GM19452 (cell line): ENCODE measurements around the gene MCRS1.
"Not testable (repeated sequence)": the region's sequence is repeated elsewhere in the genome, so short reads cannot be mapped to it uniquely, and the experiment has no call there.

Experiments used
- ATAC-seq: cut with Tn5 transposase; IDR thresholded peaks from one replicate; pipeline ENCODE4 v1.9.1; 2021; ENCODE audit not compliant: unreplicated experiment

MCRS1 gene

DNA sequence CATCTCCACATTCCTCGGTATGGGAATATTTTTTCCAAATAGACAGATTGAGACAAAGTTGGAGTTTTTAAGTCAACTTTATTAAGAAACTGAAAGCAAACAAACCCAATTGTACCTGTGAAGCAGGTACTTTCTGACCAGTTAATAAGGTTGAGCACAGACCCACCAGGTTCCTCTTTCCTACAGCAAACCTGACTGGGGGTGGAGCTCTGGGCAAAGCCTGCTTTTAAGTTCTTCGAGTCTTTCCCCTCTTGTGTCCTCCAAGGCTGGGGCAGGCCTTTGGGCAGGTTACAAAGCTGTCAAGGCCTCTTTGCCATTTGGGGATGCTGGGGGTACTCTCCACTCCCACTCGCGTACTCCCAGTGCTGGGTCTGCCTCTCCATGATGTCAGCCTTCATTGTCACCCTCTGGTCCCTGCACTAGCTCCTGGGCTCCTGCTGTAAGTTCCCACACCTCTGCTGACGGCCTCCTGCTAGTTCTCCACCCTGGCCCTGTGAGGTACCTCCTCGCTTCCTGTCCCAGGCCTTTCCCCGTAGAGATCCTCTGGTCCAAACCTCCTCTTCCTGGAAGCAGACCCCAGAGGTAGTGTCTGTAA is 25.9 kb downstream of the MCRS1 start:
- ATAC-seq: no peak

DNA sequence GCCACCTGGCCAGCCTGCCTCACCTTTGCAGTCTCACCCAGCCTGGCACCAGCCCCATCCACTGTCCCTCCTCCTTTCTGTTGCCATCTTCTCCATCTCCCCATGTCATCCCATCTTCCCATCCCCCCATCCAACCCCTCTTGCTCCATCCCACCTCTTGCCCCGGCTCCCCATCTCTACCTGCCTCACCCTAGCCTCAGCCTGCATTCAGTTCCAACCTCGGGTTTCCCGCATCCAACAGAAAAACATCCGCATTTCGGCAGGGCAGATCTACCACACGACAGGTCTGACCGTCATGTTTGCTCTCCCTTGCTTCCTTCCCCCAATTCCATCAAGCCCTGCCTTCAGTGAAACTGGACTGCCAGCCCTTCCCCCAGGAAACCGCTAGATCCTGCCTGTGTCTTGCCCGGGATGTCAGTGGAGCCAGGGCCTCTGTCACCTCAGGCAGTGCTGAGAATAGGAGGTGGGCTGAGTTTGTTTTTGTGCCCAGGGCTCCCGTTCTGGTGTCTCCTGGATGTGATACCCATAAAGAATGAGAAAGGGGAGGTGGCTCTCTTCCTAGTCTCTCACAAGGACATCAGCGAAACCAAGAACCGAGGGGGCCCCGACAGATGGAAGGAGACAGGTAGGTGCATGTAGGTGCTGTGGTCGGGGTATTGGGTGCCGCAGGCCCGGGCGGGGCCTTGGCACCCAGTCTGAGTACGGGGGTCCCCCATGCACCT is 26.6 kb downstream of the MCRS1 start:
- no peak for ATAC-seq

DNA sequence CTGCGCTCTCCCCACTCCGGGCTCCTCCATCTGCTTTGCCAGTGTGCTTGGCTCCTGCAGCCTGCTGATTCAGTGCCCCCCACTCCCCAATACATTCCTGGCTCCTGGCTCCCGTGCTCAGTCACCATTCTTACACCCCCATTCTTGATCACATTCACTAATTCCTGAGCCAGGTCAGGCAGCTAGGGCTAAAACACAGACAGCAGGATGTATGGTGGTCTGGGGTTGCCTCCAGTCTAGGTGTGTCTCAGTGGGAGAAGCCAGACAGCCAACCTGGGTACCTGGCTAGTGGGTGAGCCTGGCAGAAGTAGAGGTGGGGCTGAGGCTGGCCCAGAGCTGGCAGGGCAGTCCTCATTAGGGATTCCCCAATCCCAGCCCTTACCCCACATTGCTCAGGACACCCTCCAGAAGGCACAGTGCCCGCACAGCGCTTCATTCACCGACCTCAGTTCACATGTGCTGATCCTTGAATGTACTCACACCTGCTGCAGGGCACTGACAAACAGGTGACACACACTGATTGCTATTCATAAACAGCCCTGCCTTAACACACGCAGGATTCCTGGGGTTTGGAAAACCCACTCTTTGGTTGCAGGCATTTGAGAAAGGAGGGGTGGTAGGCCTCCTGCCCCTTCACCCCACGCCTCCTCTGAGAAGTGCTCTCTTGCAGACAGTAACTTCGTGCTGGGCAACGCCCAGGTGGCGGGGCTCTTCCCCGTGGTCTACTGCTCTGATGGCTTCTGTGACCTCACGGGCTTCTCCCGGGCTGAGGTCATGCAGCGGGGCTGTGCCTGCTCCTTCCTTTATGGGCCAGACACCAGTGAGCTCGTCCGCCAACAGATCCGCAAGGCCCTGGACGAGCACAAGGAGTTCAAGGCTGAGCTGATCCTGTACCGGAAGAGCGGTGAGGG is 27.5 kb downstream of the MCRS1 start:
- ATAC-seq: no peak

DNA sequence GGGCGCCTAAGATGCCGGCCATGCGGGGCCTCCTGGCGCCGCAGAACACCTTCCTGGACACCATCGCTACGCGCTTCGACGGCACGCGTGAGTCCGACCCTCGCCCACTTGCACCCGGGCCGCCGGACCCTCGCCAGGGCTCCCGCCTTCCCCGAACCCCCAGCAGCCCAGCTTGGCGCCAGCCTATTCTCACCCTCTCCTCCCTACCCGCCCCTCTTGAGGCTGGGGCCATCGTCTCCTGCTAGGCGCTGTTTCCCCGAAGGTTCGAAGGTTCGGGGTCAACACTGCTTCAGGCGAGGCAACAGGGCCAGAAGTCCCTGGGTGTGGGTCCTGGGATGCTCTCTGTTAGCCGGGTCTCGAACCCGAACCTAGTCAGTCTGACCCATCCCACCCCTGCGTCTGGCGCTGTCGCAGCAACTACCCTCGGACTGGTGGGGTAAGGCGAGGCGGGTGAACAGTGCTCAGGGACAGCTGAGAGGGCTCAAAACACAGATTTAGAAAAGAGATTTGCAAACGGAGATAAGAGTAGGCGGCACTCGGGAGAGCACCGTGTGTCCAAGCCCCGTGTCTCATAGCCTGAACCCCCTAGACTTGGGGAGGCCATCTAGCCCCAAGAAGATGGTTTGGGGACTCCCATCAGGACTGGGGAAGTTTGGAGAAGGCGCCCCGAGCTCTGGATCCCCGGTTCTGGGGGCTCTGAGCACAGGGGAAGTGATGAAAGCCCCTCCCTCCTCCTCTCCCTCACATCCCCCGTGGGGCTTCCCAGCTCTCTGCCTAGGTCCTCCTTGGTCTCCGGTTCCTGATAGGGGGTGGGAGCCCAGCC is 28.3 kb downstream of the MCRS1 start:
- ATAC-seq: no peak

DNA sequence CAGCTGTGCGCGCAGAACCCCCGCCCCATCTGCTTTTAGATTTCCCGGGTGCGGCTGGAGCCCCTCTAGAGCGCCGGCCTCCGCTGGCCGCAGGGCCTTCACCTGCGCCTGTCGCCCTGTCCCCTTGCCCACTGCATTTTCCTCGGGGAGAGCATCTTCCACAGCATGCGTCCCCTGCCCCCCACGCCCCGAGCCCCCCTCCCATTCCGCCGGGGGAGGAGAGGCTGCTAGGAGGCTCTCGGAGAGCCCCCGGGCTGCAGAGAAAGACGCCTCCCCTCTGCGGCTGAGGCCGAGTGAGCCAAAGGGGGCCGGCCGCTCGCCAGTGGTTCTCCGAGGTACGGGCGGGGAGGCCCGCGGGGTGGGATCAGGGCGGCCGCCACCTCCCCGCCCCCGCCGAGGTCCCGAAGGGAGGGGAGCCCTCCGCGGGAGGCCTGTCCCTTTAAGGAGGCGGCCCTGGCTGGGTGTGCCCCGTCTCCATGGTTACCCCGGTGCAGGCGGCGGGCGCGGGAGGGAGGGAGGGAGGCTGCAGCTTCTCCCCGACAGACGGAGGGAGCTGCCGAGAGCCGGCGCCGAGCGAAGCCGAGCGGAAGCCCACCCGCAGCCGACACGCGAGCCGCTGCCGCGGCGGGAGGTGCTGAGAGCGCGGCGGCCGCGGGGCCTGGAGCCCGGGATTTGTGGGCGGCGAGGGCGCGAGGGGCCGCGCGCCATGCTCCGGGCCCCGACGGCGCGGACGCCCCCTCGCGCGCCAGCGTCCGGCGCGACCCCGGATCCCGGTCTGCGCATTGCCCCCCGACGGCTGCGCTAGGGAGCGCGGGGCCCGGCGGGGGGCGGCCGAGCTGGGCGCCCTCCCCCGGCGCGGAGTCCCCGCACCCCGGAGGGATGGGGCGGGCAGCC is 29.2 kb downstream of the MCRS1 start, which contains the start of gene KCNH3:
Gene KCNH3, plus strand, starts transcription at position 521 of the 894 bp plus-strand sequence. CDS start 387 bp downstream, outside the sequence.
- no peak for ATAC-seq

DNA sequence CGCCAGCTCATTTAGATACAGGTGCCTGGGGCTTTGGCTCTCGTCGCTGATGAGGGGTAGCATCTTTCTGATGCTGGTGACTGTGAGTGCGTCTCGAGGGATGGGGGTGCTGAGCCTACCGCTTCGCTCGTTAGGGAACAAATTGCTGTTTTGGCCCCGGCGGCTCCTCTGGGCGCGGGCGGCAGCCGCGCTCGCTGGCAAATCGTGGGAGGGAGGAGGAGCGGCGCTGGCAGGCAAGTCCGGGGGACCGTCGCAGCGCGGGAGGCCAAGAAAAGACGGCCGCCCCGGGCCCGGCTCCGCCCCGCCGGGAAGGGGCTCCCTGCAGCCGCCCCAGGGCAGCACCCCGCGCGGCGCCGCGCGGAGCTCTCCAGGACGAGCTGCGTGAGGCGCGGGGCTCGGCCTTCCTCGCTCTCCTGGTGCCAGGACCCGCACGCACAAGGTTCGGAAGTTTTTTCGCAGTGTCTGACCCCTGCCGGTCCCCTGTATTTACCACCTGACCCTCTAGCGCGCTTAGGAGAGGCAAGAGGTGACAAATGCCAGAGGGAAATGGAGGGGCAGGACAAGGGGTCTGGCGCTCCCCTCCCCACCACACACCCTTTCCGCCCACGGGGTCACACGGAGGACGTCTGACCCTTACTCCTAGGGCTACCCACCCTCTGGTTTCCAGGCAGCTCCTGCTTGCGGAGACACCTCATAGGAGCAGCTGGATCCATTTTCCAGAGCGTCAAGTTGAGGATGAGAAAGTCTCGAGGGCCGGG is 30.0 kb downstream of the MCRS1 start:
- ATAC-seq: no peak

DNA sequence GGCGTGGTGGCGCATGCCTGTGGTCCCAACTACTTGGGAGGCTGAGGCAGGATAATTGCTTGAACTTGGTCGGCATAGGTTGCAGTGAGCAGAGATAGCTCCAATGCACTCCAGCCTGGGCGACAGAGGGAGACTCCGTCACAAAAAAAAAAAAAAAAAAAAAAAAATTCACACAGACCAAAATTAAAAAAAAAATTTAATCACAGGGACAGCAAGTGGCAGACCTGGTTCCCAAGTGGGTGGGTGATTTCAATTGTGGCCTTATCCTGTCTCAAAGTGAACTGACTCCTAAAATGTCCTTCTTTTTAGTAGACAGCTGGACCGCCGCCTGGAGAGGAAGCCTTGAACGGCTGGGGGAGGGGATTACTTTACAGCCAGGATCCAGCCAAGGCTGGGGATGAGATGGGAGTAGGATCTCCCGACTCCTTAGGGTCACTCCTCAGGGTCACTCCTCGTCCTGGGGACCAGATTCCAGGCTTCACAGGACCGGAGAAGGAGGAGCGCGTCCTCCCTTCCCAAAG is 30.7 kb downstream of the MCRS1 start:
- no peak for ATAC-seq

DNA sequence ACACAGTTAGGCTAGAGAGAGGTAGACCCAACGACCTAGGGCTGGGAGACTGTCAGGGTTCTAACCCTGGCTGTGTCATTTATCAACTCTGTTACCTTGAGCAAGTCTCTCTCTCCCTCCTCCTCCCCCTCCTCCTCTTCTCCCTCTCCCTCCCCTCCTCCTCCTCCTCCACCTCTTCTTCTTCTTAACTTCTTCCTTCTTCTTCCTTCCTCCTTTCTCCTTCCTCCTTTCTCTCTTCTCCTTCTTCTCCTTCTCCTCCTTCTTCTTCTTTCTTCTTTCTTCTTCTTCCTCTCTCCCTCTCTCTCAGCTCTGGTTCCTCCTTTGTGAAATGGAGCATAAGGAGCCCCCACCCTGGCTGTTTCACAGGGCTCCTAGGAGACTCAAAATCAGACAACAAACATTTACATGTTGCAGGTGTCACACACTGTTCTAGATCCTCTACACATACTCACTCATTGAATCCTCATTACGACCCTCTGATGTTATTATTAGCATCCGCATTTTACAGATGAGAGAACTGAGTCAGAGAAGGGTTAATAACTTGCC is 31.3 kb downstream of the MCRS1 start:
- no peak for ATAC-seq

DNA sequence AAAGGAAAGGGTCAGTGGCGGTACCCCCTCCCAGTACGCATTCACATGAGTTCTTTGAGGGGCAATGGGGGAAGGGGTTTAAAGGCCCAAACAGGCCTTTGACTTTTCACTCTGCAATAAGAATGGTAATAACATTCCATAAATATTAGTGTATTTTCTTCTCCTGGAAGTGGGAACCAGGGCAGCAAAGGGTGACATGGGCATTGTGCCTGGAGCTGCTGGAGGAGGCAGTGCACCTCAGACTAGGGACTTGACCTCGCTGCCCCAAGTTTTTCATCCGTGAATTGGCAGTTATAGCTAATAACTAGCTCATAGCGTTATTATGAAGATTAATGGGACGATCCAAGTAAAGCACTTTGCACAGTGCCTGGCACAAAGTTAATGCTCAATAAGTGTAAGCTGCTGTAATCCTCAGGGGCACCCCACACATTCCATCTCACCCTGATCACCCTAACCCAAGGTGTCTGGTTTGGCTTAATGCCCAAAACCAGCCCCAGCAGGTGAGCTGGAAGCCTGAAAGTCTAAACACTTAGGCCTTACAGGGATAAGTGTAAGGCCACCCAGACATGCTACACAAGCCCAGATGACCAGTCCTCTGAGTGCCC is 31.9 kb downstream of the MCRS1 start:
- no peak for ATAC-seq

DNA sequence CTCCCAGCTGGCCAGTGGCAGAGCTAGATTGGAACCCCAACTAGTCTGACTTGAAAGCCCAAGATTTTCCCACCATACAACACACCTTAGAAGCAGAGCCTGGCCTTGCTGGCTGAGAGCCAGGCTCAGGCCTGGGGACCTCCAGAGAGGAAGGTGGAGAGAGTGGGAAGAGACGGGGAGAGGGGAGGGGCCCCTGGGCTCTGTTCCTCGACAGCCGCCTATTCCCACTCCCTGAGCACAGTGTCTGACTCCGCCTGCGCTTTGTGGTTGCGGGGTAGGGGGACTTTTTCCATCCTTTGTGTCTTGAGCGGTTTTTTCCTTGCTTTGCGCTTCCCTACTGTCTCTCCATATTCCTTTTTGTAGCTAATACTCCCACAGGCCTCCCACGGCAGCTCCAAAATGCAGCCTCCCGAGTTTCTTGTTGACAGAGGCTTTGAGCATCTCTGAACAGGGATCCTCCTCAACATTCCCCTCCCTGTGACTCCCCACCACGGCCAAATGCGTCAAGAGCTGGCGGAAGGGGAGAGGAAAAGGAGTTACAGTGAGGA is 33.1 kb downstream of the MCRS1 start:
- no peak for ATAC-seq

DNA sequence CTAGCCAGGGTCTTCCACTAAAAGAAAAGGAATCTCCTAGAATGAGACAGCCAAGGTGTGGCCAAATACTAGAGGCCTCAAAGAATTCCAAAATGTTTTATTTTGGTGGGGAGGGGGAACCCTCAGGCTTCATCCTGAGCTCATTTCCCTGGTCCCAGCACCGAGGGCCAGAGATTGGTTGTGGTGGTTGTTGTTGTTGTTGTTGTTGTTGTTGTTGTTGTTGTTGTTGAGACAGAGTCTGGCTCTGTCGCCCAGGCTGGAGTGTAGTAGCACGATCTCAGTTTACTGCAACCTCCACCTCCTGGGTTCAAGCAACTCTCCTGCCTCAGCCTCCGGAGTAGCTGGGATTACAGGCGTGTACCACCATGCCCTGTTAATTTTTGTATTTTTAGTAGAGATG is 33.8 kb downstream of the MCRS1 start:
- not testable (repeated sequence) for ATAC-seq

DNA sequence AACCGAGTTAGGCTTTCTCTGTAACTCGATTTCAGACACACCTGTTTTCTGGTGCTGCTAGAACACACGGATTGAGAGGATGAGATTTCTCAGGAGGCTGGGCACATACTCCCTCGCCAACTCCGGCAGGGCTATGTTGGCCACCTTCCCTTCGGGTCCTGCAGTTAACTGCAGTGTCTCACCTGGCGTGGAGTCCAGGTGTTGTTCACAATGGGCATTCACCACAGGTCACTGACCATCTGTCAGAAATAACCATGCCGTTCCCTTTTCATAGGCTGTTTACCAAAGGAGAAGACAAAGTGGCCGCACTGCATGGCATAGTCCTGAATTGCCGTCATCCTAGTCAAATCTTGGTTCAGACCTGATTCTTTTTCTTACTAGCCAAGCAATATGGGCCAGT is 34.6 kb downstream of the MCRS1 start:
- ATAC-seq: no peak

DNA sequence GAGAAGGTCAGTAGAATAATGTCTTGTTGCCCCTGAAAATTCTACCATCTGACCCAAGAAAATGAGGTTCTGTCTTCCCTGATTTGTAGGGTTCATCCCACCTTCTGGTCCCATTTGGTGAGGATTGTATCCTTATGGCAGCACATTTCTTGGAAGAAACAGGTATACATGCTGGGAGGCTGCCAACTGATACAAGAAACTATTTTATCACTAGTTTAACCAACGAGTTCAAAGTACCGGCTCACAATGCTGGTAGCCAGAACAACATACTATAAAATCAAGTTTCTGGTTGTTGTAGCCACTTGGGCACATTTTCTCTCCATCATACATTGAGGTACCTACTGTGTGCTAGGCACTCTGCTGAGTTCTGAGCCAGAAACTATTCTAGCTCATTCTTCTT is 36.2 kb downstream of the MCRS1 start:
- ATAC-seq: no peak

DNA sequence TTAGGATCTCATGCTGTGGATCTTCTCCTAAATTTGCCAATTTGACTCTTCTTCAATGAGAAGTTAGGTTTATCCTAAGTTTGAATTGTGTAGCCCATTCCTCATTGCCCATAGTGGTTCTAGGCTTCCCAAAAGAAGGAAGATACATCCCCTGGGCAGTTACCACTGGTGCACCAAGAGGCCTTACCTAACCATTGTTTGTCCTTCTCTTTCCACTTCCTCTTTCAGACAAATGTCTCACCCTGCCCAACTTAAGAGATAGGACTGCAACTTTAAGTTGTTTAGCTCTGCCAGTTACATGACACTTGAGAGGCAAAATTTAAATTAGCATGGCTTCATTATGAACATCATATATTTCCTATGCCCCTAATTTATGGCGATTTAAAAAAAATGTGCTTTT is 38.5 kb downstream of the MCRS1 start:
- no peak for ATAC-seq

DNA sequence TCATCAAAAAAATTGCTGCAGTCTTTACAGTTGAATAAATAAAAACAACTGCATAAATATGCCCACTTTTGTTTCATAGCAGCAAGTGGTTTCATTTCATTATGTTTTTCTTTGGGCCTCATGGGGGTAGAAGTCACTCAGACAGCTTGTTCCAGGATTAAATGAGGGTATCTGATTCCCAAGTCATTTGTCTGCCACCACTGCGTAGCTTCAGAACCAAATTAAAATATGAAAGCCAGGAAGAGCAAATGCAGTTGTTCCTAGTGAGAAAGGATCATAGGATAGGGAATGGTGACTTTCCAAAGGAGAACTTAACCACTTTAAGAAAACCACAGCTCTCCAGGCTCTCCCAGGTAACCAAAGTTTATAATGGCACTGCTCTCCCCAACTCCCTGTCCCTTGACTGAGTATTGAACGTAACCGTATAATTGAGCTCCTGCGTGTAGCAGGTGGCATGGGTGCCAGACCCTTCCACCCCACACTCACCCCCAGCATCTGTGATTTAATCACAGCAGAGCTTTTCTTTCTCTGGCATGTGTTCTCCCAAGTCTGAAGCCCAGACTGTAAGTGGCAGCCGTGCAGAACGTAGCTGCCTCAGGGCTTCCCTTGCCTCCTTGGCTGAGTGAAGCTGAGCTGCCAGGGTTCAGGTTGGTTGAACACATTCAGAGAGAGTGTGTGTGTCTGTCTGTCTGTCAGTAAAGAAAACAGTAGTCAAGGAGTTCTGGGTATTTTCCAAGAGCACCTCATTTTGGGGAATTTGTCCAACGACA is 40.4 kb downstream of the MCRS1 start:
- no peak for ATAC-seq

DNA sequence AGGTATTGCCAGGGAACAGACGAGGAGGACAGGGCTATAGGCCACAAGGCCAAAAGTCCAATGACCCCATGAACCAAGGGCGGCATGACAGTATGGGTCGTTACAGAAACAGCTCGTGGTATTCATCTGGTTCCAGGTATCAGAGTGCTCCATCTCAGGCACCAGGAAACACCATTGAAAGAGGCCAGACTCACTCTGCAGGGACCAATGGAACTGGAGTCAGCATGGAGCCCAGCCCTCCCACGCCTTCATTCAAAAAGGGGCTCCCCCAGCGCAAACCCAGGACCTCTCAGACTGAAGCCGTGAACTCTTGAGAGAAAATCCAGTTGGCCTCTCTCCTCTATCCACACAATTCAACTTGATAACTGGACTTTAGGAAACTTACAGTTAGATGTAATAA is 42.0 kb downstream of the MCRS1 start:
- ATAC-seq: no peak

DNA sequence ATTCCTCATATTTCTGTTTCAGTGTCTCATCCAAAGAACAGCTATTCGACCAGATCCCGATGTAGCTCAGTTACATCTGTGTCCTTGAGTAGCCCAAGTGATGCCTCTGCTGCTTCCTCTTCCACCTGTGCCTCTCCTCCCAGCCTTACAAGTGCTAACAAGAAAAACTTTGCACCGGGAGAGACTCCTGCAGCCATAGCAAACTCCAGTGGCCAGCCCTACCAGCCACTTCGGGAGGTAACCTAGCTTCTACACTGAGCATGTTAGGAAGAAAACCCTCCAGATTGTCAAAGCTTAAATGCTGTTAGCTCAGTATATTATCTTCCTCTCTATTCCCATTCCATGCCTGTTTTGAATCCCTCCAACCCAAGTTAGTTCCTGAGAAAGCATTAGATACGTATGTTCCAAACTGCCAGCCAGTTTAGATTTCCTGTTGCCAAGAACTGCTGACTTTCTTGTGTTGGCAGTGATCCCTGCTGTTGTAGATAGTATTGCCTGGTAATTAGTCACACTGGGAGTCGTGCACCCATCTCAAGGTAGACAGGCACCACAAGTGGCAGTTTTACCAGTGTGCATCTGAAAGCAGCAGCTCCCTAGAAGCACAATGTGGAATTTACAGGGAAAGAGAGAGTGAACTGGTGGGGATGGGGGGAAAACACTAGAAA is 43.1 kb downstream of the MCRS1 start:
- no peak for ATAC-seq
